Measurements from ENCODE around the gene MT4. TPM values are rescaled to one million over a fixed set of nuclear protein-coding genes. Genes with fewer than 3 reads are reported as not detected.

The MT4 gene
- total and polyA plus RNA-seq, 2 experiments from 2014 or later = not detected

DNA sequence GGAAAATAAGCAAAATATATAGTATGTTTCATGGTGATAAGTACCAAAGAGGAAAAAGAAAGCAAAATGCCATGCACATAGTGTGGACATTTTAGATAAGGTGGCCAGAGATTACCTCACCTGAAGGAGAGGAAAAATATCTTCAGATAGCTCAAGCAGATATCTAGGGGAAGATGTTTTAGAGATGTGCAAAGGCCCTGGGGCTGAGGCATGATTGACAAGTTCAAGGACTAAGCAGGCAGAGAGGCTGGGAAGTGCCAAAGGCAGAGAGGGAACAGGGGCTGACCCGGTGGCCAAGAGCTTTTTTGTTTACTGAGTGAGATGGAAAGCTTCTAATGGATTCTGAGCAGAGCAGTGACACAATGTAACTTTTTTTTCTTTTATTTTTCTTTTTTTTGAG, 4.4 kb upstream of the MT4 start:
- no peak overlapping the region for H3K4me3 ChIP-seq
- TF ChIP-seq, protein P1, sequence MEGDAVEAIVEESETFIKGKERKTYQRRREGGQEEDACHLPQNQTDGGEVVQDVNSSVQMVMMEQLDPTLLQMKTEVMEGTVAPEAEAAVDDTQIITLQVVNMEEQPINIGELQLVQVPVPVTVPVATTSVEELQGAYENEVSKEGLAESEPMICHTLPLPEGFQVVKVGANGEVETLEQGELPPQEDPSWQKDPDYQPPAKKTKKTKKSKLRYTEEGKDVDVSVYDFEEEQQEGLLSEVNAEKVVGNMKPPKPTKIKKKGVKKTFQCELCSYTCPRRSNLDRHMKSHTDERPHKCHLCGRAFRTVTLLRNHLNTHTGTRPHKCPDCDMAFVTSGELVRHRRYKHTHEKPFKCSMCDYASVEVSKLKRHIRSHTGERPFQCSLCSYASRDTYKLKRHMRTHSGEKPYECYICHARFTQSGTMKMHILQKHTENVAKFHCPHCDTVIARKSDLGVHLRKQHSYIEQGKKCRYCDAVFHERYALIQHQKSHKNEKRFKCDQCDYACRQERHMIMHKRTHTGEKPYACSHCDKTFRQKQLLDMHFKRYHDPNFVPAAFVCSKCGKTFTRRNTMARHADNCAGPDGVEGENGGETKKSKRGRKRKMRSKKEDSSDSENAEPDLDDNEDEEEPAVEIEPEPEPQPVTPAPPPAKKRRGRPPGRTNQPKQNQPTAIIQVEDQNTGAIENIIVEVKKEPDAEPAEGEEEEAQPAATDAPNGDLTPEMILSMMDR (IDR thresholded peaks at IDR 0.05; ENCODE audit: low read depth, low read length) = no peak

DNA sequence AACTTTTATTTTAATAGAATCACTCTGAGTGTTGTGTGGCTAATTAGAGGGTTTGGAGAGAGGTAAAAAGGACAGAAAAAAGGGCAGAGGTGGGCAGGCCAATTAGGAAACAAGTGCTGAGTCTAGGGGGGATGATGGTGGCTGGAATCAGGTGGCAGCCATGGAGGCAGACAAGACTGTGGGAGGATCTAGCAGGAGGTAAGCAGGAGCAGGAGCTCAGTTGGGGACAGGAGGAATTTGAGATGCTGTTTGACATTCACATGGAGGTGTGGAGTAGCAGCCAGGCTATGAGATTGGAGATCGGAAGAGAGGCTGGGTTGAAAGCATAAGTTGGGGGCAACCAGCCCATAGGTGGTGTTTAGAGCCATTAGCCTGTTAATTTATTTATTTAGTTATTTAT, 3.7 kb upstream of the MT4 start:
- no peaks in the 10 kb centered on the region for H3K9me3 ChIP-seq (ENCODE audit: low read depth)
- DNase-seq (ENCODE audit: low read depth in 1 of 2, low spot score in 1 of 2) = no peak
- TF ChIP-seq, protein P1 (IDR thresholded peaks at IDR 0.05; ENCODE audit: low read depth, low read length) = no peak
- H3K4me3 ChIP-seq = no peak overlapping the region
- H3K4me1 ChIP-seq (ENCODE audit: low read depth) = no peaks in the 10 kb centered on the region
- H3K36me3 ChIP-seq = no peaks in the 10 kb centered on the region
- no peak overlapping the region for H3K27ac ChIP-seq
- peaks cover 9% of the 10 kb centered on the region for H3K27me3 ChIP-seq

More for the DNA sequence above, 4.4 kb upstream of the MT4 start:
- Histone ChIP-seq H3K9me3 (ENCODE audit: low read depth) (no peaks in the 10 kb centered on the region), H3K27me3 (peaks cover 13% of the 10 kb centered on the region), H3K27ac (no peak overlapping the region), H3K4me1 (ENCODE audit: low read depth) (no peaks in the 10 kb centered on the region), H3K36me3 (no peaks in the 10 kb centered on the region)
- DNase-seq (ENCODE audit: low read depth in 1 of 2, low spot score in 1 of 2) = no peak

DNA sequence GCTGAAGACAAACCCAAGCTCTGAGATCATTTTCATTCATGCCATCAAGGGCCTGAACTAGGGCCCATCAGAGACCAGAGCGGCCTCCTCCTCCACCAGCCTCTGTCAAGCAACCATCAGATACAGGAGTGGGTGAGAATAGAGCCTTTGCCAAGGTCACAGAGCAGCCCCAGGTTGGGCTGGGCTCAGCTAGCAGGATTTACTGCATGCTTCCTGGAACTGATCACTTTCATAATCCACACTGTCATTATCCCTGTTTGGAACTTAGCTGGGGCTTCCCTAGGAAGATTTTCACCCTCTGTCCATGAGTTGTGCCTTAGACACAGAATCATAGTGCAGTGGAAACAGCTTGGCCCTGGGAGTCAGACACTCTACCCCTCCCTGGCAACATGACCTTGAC, 5.1 kb downstream of the MT4 start:
- DNase-seq (ENCODE audit: low read depth in 1 of 2, low spot score in 1 of 2) = no peak
- Histone ChIP-seq H3K27me3 (peaks cover 10% of the 10 kb centered on the region), H3K36me3 (no peaks in the 10 kb centered on the region), H3K27ac (no peak overlapping the region), H3K9me3 (ENCODE audit: low read depth) (no peaks in the 10 kb centered on the region), H3K4me3 (no peak overlapping the region), H3K4me1 (ENCODE audit: low read depth) (no peaks in the 10 kb centered on the region)
- TF ChIP-seq, protein P1 (IDR thresholded peaks at IDR 0.05; ENCODE audit: low read depth, low read length) = no peak

DNA sequence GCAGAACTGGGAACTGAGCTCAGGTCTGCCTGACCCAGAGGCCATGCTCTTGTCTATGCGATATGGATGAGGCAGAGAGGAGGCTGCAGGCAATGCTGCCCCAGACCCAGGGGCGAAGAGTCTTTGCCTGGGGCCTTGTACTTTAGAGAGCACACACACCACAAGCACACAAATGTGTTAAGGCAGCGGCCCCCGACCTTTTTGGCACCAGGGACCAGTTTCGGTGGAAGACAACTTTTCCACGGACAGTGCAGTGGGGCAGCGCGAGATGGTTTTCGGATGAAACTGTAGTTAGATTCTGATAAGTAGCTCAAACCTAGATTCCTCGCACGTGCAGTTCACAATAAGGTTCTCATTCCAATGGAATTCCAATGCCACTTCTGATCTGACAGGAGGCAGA, 6.7 kb downstream of the MT4 start:
- Histone ChIP-seq H3K4me1 (ENCODE audit: low read depth) (no peaks in the 10 kb centered on the region), H3K9me3 (ENCODE audit: low read depth) (no peaks in the 10 kb centered on the region), H3K27ac (no peak overlapping the region), H3K36me3 (no peaks in the 10 kb centered on the region), H3K27me3 (peaks cover 10% of the 10 kb centered on the region), H3K4me3 (no peak overlapping the region)
- peak in 1 of 2 donors; percentile 25 for DNase-seq (ENCODE audit: low read depth in 1 of 2, low spot score in 1 of 2)
- TF ChIP-seq, protein P1 (IDR thresholded peaks at IDR 0.05; ENCODE audit: low read depth, low read length) = no peak

DNA sequence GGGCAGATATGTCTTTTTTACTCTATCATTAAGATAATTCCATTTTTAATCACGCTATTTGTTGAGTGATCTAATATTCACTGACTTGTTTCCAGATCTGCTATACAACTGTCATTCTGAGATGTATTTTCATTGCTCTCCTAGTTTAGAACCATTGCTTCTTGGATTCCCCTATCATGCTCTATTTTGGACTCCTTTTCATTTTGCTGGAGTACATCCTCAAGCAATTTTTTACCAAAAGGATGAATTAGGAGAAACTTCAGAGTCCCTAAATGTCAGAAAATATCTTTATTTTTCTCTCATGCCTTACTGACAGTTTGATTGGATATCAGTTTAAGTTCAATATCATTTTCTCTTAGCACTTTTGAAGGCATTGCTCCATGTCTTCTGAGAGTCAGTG, 9.8 kb downstream of the MT4 start:
- H3K4me1 ChIP-seq (ENCODE audit: low read depth) = no peaks in the 10 kb centered on the region
- TF ChIP-seq, protein P1 (IDR thresholded peaks at IDR 0.05; ENCODE audit: low read depth, low read length) = no peak
- no peaks in the 10 kb centered on the region for H3K36me3 ChIP-seq
- H3K27me3 ChIP-seq = no peaks in the 10 kb centered on the region
- H3K9me3 ChIP-seq (ENCODE audit: low read depth) = no peaks in the 10 kb centered on the region
- no peak overlapping the region for H3K27ac ChIP-seq
- DNase-seq (ENCODE audit: low read depth in 1 of 2, low spot score in 1 of 2) = no peak
- no peak overlapping the region for H3K4me3 ChIP-seq

All from cardiac muscle cell (in vitro differentiated cells and primary cell).